IPS-20b (cell line): Measurements from ENCODE around the gene ZNF200.
"Not testable (repeated sequence)": the region's sequence is repeated elsewhere in the genome, so short reads cannot be mapped to it uniquely, and the experiment has no call there.

Experiments used
- H3K27ac ChIP-seq: one replicate; pipeline ENCODE4 v1.5.1; 2013; ENCODE audit warnings: low read length
- H3K27me3 ChIP-seq: 2 replicates; pipeline ENCODE4 v1.6.1; 2013; ENCODE audit warnings: mild to moderate bottlenecking, low read length, inconsistent platforms; ENCODE audit not compliant: insufficient read depth
- H3K36me3 ChIP-seq: 2 replicates; pipeline ENCODE4 v1.6.1; 2013; ENCODE audit warnings: low read depth, mild to moderate bottlenecking, inconsistent platforms, low read length, moderate library complexity; ENCODE audit not compliant: insufficient read depth
- H3K4me1 ChIP-seq: 2 replicates; pipeline ENCODE4 v1.6.1; 2013; ENCODE audit warnings: mild to moderate bottlenecking, control low read depth, inconsistent platforms, low read length, moderate library complexity; ENCODE audit not compliant: insufficient read depth
- H3K4me3 ChIP-seq: 2 replicates; pipeline ENCODE4 v1.5.1; 2013; ENCODE audit warnings: mild to moderate bottlenecking, low read length, inconsistent platforms
- H3K9ac ChIP-seq: 2 replicates; pipeline ENCODE4 v1.6.1; 2013; ENCODE audit warnings: low read depth, mild to moderate bottlenecking, inconsistent platforms, low read length, moderate library complexity
- H3K9me3 ChIP-seq: 2 replicates; pipeline ENCODE4 v1.6.1; 2013; ENCODE audit warnings: mild to moderate bottlenecking, low read depth, low read length, inconsistent platforms; ENCODE audit not compliant: insufficient read depth

The ZNF200 gene

DNA sequence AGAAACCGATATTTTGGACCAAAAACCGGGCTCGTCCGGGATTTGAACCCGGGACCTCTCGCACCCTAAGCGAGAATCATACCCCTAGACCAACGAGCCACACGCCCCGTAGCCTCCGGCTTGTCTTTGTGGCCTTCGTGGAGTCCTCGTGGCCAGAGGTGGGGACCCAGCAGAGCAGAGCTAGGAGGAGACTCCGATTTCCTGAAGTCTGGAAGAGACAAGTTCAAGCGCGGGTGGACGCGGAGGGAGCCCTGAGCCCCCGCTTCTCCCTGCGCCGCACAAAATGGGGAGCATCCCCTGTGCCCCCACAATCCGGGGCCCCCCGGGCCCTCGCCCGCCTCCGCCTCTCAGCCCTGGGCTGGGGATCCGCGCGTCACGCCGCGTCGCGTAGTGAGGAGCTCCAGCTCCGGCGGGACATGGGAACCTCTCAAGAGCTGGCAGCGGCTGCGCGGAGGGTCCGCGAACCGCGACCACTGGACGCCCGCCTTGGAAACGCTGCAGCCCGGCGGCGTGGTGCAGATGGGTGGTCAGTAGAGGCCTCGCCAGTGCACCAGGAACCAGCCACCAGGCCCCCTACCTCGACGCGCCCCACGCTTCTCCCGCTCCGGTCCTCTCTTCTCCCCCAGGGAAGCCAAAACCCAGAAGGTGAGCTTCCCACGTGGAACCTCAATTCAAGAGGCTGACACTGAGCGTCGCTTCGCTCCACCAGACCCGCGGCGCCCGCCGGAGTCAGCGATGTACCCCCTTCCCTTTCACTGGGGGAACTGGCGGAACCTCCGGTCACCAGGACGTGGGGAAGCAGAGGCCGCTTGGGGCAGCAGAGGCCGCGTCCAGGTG, 52.1 kb downstream of the ZNF200 start:
- Histone ChIP-seq H3K36me3 (no peaks in the 10 kb centered on the region), H3K9ac (no peak overlapping the region), H3K27me3 (peaks cover 87% of the 10 kb centered on the region), H3K4me3 (peak overlapping the region; percentile 75), H3K9me3 (no peaks in the 10 kb centered on the region), H3K27ac (no peak overlapping the region), H3K4me1 (no peaks in the 10 kb centered on the region)

DNA sequence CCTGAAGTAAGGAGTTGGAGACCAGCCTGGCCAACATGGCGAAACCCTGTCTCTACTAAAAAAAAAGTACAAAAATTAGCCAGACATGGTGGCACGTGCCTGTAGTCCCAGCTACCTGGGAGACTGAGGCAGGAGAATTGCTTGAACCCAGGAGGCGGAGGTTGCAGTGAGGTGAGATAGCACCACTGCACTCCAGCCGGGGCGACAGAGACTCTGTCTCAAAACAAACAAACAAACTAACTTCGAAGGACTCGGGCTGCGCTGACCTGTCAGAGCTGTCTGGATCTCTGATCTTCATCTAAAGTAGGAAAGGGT, 52.7 kb downstream of the ZNF200 start:
- H3K9me3 ChIP-seq, H3K4me3 ChIP-seq, H3K36me3 ChIP-seq, H3K4me1 ChIP-seq, H3K9ac ChIP-seq, H3K27ac ChIP-seq: not testable (repeated sequence)
- peaks cover 87% of the 10 kb centered on the region for H3K27me3 ChIP-seq

DNA sequence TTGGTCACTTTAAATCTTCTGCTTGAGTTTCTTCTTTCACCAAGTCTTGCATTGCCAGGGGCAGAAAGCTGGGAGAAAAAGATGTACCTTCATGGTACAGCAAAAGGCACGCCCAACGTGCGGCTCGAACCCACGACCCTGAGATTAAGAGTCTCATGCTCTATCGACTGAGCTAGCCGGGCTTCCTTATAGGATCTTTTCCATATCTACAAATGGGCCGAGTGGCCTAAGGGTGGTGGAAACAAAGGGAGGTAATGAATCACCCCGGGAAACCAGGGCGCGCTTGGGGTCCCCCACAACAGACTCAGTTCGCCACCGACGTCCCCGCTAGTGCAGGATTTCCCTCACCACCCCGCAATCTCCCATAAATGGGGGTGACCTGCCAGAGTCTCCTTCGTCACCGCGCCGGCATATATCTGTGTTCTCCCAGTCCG, 54.5 kb downstream of the ZNF200 start:
- peak overlapping the region; percentile 77 for H3K4me3 ChIP-seq
- H3K9me3 ChIP-seq = no peaks in the 10 kb centered on the region
- no peak overlapping the region for H3K27ac ChIP-seq
- peaks cover 84% of the 10 kb centered on the region for H3K27me3 ChIP-seq
- H3K36me3 ChIP-seq = no peaks in the 10 kb centered on the region
- H3K9ac ChIP-seq = peak overlapping the region; percentile 12; the same call in 1 of the 2 replicates
- no peaks in the 10 kb centered on the region for H3K4me1 ChIP-seq

DNA sequence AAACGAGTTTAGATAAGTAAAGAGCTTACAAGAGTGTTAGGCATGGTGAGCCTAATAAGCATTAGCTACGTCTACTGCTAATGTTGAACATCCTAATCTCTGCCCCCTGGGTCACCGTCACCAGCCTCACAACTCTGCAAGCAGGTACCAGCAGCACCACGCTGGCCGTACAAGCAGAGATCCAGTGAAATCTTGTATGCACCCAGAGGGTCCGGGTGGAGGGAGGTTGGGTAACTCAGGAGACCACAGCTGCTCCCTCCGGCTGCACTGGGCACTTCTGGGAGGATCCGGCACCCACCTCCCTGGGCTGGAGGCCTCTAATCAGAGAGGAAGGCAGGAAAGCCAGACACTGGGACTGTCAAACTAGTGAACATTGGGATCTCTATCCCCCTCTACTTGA, 55.3 kb downstream of the ZNF200 start:
- H3K4me1 ChIP-seq = no peaks in the 10 kb centered on the region
- H3K36me3 ChIP-seq = no peaks in the 10 kb centered on the region
- H3K4me3 ChIP-seq = no peak overlapping the region
- H3K27me3 ChIP-seq = peaks cover 90% of the 10 kb centered on the region
- H3K9ac ChIP-seq = no peak overlapping the region
- H3K27ac ChIP-seq = no peak overlapping the region
- no peaks in the 10 kb centered on the region for H3K9me3 ChIP-seq

DNA sequence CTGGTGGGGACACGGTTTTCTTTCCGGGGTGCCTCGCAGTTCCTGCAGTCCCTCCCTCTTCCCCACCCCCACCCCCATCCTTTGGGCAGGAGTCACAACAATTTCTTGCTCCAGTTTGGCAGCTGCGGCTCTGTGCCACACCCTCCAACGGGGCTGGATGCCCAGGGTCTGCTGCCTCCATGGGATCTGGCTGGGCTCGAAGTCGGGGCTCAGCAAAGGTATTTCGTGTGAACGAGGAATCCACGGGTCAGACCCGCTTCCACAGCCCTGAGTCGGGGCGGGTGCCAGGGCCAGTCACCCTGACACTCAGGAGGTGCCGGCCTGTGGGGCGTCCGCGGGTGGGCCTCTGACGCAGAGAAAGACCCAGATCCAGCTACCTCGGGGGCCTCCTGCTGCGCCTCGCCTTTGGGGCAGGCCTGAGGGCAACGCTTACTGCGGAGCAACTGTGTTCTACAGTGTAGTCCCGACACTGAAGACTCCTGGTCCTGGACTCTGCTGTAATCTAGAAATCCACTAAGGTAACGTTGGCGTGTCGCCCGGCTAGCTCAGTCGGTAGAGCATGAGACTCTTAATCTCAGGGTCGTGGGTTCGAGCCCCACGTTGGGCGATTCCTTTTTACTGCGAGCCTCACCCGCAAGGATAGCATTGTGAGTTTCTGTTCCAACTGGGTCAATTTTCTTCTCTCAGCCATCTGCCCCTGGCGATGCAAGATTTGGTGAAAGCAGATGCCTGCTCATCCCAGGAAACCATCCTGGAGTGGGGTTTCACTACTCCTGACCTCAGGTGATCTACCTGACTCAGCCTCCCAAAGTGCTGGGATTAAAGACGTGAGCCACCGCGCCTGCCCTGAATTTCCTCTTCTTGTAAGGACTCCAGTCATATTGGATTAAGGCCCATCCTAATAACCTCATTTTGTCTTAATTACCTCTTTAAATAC, 59.5 kb downstream of the ZNF200 start:
- Histone ChIP-seq H3K27me3 (peaks cover 84% of the 10 kb centered on the region), H3K27ac (no peak overlapping the region)

DNA sequence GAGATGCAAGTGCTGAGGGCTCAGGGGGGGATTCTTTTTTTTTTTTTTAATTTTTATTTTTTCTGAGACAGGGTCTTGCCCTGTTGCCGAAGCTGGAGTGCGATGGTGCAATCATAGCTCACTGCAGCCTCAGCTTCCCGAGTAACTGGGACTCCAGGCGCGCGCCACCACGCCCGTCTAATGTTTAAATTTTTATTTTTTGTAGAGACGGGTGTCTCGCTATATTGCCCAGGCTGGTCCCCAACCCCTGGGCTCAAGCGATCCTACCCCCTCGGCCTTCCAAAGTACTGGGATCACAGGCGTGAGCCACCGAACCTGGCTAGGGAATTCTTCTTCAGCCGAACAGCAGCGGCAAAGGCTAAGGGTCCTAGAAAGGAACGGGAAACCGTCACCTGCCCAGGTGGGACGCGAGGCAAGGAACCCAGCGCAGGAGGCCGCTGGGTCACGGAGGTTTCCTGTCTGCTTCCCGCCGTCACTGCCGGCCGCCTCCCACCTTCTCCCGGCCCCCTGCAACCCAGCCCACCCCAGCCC, 60.3 kb downstream of the ZNF200 start:
- no peaks in the 10 kb centered on the region for H3K4me1 ChIP-seq
- no peaks in the 10 kb centered on the region for H3K36me3 ChIP-seq
- H3K4me3 ChIP-seq = peak overlapping the region; percentile 54; the same call in 1 of the 2 replicates
- H3K9ac ChIP-seq = no peak overlapping the region
- no peak overlapping the region for H3K27ac ChIP-seq
- H3K27me3 ChIP-seq = peaks cover 84% of the 10 kb centered on the region
- H3K9me3 ChIP-seq = no peaks in the 10 kb centered on the region

More for the DNA sequence above, 59.5 kb downstream of the ZNF200 start:
- Histone ChIP-seq H3K9me3 (no peaks in the 10 kb centered on the region), H3K4me3 (peak overlapping the region; percentile 54; the same call in 1 of the 2 replicates), H3K36me3 (no peaks in the 10 kb centered on the region), H3K9ac (no peak overlapping the region), H3K4me1 (no peaks in the 10 kb centered on the region)

DNA sequence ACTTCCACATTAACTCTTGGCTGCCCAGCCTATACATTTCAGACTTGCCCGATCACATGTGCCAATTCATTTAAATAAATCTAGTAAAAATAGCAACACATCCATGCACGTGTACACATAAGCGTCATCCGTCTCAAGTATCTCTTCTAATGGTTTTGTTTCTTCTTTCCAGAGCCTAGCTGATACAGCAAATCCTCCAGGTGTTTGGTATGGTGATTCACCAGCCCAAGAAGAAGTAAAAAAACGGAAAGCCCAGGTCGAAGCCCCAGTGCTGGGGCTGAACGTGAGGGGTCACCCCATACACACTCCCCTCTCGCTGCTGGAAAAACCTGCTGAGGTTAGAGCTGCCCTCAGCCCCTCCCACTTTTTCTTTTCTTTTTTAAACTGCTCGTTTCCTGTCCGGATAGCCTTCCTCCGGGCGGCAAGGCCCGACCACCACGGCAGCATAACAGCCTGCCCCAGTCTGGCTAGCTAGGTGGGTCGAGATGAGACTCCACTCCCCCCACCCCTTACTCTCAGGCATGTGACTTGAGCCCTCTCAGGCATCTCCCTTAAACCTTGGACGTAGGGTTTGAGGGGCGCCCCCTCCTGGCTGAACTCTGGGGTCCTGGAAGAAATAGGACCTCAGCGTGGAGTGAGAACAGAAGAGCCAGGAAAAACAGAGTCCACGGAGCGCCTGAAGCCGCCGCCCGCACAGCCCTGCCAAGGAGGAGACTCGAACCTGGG, 60.9 kb downstream of the ZNF200 start:
- Histone ChIP-seq H3K4me1 (no peaks in the 10 kb centered on the region), H3K9me3 (no peaks in the 10 kb centered on the region), H3K27me3 (peaks cover 84% of the 10 kb centered on the region), H3K27ac (no peak overlapping the region), H3K9ac (no peak overlapping the region), H3K36me3 (no peaks in the 10 kb centered on the region), H3K4me3 (peak overlapping the region; percentile 54; the same call in 1 of the 2 replicates)
